HG03378 (cell line): ENCODE measurements around the gene KLHL29.

Experiments
- ATAC-seq: cut with Tn5 transposase; IDR thresholded peaks from one replicate; pipeline ENCODE4 v1.9.1; 2021; ENCODE audit warnings: mild to moderate bottlenecking, moderate library complexity; ENCODE audit not compliant: unreplicated experiment

The KLHL29 gene

GRCh38 chr2:23446916-23447315 is 61.9 kb downstream of the KLHL29 start:
- no peak for ATAC-seq

GRCh38 chr2:23447405-23447804 is 62.4 kb downstream of the KLHL29 start:
- ATAC-seq = no peak

DNA sequence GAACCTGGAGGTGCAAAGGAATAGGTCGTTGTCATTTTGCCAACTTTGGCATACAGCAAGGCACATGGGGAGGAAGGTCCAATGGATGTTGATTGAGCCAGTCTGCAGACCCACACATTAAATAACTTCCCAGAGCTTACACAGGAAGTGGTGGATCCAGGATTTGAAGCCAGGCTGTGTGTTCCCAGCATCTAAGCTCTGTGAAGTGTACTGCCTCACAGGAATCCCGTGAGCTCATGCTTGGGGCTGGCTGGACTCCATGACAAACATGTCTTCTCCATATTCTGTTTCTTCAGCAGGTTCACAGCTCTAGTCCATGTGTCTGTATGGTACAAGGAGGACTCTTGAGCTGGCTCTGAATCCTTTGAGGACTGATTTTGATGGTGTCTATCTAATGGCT is 63.9 kb downstream of the KLHL29 start:
- no peak for ATAC-seq

DNA sequence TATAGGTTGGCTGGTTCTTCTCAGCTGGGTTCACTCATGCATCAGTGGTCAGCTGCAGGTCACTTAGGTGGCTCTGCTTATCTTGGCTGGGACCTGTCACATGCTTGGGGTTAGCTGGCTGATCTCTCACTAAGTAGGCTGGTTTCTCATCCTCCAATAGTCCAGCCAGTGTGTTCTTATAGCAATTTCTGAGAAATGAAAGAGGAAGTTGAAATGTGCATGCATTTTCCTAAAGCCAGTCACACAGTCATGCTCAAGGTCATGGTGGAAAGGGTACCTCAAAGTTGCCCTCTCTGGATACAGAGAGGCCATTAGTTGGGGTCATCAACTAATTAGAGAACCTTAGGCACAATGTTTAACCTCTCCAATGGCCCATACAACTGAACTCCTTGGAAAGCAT is 64.4 kb downstream of the KLHL29 start:
- peak; percentile 87 for ATAC-seq

DNA sequence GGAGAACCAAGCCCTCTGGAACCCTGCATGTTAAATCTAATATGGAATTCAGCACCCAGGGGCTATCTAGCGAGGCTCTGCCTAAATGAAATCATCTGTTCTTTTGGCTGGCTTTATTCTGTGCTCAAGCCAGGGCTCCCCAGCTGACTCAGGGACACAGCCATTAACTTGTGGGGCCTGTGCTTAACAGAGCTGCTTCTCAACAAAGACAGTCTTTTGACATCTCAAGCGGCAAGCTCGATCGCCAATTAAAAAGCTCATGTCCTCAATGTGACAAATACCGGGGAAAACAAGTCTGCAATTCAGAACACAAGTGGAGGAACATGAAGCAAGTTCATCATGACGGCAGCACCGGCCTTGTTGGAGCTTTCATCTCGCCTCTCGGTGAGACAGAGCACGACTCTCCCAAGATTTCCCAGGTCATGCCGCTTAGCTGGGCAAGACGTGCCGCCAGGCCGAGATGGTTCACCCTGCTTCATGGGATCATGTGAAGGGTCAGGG is 64.9 kb downstream of the KLHL29 start:
- no peak for ATAC-seq

DNA sequence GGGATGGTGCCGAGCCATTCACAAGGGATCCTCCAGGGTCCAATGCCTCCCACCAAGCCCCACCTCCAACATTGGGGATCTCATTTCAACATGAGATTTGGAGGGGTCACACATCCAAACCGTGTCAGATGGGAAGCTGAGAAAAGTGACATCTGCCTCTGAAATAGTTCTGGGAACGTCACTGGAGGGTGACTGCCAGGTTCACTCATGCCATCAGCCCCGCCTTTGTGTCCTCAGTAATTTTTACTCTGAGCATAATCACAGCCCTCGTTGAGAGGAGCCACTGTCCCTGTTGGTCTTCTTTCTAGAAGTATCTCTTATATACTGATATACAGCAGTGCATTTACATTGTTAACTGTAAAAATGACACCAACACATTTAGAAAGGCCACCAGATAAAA is 67.4 kb downstream of the KLHL29 start:
- ATAC-seq = no peak

- peak; percentile 61 for ATAC-seq
These were observed 68.0 kb downstream of the KLHL29 start for GRCh38 chr2:23452853-23453420.

DNA sequence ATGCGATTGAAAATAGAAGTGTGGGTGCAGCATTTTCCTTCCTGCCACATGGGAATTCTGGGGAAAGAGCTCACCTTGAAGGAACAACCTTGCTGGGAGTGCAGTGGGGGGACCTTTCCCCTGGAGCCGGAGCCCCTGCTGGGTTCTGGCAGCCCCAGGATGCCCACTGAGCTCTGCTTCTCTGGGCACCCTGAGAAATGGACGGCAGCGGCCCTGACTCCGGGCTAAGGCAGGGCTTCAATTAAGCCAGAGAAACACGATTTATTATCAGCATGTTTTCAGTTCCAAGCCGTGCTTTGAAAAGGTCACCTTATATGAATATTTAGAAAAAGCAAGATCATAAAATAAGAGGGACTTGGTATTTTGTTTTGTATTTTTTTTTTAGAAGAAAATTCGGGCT is 68.5 kb downstream of the KLHL29 start:
- no peak for ATAC-seq

DNA sequence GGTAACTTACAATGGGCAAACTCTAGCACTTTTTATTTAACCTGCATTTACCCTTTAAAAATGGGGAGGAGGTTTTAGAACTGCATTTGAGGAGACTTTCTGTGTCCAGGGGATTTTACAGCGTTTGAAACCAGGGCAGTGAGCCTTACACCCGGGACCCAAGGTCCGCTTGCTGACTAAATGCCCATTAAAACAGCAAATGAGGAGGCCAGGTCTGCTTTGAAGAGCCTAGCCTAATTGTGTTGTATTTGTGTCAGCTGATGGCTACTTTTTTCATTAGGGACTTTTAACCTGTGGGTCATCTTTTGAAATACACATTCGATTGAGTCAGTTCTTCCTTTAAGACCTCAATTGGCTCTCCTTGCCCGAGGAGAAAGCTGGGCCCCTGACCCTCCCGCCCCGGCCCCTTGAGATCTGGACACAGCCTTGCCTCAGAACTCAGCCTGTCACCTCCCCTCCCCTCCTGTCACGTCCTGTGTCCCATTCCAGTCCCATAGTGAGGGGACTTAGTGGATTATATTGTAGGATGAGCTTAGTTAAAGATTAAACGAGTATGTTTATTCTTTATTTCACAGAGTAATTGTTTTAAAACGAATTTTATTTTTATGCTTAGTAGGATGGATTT is 69.0 kb downstream of the KLHL29 start:
- no peak for ATAC-seq

DNA sequence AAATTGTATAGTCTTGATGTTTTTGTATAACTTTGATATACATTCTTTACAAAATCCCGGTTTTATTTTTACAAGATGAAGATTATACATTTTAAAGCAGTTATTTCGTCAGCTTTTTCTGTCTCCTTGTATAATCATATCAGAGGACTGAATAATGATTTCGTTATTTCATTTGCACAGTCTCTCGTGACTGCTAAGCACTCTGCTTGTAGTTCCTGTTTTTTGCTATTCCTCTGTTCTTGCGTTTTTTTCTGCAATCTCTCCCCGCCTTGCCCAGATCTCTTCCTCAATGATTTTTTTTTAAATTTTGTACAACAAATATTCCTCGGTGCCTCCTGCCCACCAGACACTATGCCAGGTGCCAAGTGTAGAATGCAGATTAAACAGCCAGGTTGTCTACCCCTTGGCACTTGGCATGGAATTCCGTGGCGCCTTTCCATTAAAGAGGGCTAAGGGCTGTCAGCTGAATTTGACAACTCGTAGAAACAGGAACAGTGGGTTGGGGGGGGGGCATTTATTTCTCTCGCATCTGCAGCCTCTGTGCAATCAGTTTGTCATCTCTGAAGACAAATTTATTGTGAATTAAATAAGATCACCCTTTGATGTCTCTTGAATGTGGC is 69.6 kb downstream of the KLHL29 start:
- no peak for ATAC-seq

DNA sequence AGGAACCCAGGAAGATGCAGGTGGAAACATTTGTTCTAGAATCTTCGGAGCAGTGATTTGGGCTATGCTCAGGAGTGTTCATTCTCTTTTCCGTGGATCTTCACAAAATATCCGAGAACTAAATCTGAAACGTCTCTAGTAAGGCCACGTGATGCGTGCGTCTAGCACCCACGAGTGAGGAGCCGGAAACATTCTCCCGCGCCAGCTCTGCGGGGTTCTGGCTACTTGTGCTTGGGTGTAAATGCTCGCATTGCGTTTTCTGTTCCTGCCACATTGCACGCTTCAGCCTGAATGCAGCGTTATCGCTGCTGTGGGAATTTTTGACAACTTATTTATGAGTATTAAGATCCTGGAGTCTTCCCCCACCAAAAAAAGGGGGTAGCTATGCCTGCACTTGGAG is 71.4 kb downstream of the KLHL29 start:
- no peak for ATAC-seq

GRCh38 chr2:23456881-23457760 is 72.1 kb downstream of the KLHL29 start:
- ATAC-seq = no peak

DNA sequence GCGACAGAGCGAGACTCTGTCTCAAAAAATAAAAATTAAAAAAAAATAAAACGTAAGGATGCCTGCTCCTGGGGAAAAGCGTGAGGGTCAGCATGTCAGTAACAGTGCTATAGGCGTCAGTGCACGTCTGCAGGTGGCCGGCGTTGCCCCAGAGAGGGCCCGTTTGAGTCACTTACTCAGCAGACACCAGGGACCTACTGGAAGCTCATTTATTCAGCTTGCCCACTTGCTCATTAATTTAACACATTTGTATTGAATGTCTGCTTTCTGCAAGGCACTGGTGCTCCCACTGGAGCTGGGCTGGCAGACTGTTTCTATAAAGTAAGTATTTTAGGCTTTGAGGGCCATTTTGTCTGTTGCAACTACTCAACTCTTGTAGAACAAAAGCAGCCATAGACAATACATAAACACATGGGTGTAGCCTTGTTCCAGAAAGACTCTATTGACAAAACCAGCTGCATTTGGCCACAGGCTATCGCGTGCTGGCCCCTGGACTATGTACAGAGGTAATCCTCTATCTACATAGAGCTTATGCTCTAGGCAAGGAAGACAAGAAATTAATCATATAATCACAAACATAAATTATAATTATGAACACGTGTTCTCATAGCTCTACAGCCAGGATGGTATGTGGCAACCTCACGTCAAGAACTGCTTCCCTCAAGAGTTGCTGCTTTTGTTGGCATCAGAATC is 73.2 kb downstream of the KLHL29 start:
- no peak for ATAC-seq

DNA sequence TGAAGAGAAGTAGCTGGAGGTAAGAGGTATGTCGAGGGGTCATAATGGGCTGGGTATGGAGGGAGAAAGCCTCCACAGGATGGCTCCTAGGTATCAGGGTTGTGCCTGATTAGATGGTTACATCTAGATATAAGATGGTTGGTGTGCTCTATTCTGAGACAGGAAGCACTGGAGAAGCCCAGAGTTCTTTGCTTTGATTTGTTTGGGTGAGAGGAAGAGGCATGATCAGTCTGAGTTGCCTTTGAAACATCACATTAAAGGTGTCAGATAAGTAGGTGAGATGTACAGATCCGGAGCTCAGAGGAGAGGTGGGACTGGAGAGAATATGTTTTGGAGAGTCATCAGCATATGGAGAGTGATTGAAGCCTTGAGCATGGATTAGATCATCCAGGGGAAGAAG is 74.1 kb downstream of the KLHL29 start:
- ATAC-seq = no peak

DNA sequence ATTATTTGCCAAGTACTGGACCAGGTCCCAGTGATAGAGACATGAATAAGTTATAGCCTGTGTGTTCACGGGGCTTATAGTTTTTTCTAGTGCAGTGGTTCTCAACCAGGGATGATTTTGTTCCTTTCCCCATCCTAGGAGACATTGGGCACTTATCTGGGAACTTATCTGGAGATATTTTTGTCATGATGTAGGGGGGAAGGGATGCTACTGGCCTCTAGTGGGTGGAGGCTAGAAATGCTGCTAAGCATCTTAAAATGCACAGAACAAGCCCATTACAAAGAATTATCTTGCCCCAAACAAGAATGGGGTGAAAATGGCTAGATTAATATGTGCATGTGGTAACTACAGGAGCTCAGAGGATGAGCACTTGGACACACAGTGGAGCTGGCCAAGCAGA is 75.2 kb downstream of the KLHL29 start:
- ATAC-seq = peak; percentile 63

DNA sequence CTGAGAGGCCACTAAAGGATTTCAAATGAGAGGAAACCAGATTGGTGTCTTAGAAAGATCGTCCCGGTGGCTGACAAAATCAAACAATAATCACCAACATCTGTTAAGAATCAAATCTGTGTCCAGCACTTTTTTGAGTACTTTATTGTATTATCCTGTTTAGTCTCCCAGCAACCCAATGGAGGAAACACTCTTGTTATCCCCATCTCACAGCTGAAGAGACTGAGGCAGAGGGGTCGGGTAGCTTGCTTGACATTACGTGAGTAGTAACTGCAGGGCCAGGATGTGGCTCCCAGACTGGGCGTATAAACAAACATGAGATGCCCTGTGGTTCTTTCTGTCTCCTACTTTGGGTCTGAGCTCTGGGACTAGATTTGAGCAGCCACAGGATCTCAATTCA is 76.0 kb downstream of the KLHL29 start:
- ATAC-seq = no peak

GRCh38 chr2:23464156-23464555 is 79.2 kb downstream of the KLHL29 start:
- no peak for ATAC-seq

DNA sequence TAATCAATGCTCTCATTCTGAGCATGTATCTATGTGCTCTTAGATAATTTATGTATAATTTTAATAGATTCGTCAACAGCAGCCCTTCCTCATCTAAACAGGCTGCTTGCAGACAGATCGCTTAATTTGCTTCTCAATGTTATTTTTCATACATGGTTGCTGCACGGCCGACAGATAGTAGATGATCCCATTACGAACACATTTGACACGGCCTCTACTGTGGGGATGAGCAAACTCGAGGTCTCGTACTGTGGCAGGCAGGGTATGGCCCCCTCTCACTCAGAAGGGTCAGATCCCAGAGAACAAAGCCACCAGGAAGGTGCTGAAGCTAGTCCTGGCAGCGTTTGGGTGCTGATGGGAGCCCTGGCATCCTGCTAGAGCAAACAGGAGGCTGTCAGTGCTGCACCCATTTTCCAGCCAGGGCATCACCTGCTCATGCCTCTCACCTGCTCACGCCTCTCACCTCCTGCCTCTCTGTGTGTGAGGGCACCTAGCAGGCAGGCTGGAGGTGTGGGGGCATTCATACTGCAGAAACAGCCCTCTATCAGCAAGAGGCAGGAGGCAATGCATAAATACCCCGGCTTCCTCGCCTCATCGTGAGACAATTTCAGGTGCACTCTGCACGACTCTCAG is 80.0 kb downstream of the KLHL29 start:
- no peak for ATAC-seq

GRCh38 chr2:23465936-23466335 is 81.0 kb downstream of the KLHL29 start:
- no peak for ATAC-seq

DNA sequence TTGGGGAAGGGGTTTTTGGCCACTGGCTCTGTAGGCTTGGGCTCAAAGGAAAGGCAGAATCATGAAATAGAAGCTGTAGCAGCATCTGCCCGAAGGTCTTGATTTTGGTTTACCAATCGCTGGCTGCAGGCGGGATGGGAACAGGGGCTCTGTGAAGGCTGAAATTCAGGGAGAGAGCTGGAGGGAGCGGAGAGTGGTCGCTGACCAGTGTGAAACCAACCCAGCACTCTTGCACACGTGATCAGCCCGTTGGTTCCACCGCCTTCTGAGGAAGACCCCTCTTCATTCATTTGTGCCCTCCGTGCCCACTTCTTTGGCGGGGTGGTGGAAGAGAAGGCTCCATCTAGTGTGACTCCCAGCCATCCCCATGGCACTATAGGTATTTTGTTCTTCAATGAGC is 82.6 kb downstream of the KLHL29 start:
- no peak for ATAC-seq
